PC-3 (cell line): Measurements from ENCODE around the gene MTIF3.

Source experiments
- CTCF ChIP-seq: fragments of 300-600 bp; sonication (generic); conservative IDR thresholded peaks from 2 replicates; pipeline ENCODE4 v1.5.1; 2017; ENCODE audit warnings: antibody characterized with exemption, low read depth, mild to moderate bottlenecking, low read length
- EZH2 ChIP-seq: fragments of 300-600 bp; sonication (generic); IDR thresholded peaks from one replicate; pipeline ENCODE4 v1.6.1; 2017; ENCODE audit warnings: antibody characterized with exemption, mild to moderate bottlenecking, low read length; ENCODE audit not compliant: unreplicated experiment
- EZH2phosphoT487 ChIP-seq: fragments of 300-600 bp; sonication (generic); IDR thresholded peaks from 2 replicates; pipeline ENCODE4 v1.6.1; 2018; ENCODE audit warnings: mild to moderate bottlenecking, antibody characterized with exemption, low read length, borderline replicate concordance

- TF ChIP-seq CTCF = no peak
- TF ChIP-seq EZH2phosphoT487 = no peak
- TF ChIP-seq EZH2 = no peak
Observed at GRCh38 chr13:27405546-27406134, 44.7 kb downstream of the MTIF3 start.
